Lower lobe of right lung (tissue), 2 donors: Measurements from ENCODE around the gene MFAP3L. TPM values are rescaled to one million over a fixed set of nuclear protein-coding genes. Genes with fewer than 3 reads are reported as not detected.

Source experiments
- ATAC-seq, 2 donors: fragments of 200-7000 bp; cut with Tn5 transposase; one replicate each; pipeline ENCODE4 v1.9.1; 2020 to 2022; ENCODE audit warnings: mild to moderate bottlenecking in 2 of 2, moderate library complexity in 2 of 2
- DNase-seq: peaks from one replicate; pipeline ENCODE4 v3.0.0-alpha.2; 2020
- H3K27ac ChIP-seq: fragments of 200-600 bp; one replicate; pipeline ENCODE4 v1.8.0; 2022
- H3K27me3 ChIP-seq: fragments of 200-600 bp; one replicate; pipeline ENCODE4 v1.8.0; 2022; ENCODE audit warnings: low read depth
- H3K36me3 ChIP-seq: fragments of 200-600 bp; one replicate; pipeline ENCODE4 v1.8.0; 2022; ENCODE audit warnings: mild to moderate bottlenecking
- H3K4me1 ChIP-seq: fragments of 200-600 bp; one replicate; pipeline ENCODE4 v1.8.0; 2022
- H3K4me3 ChIP-seq: fragments of 200-600 bp; one replicate; pipeline ENCODE4 v1.8.0; 2022; ENCODE audit warnings: mild to moderate bottlenecking
- H3K9me3 ChIP-seq: fragments of 200-600 bp; one replicate; pipeline ENCODE4 v1.8.0; 2022
- intact Hi-C: fragments of 100-400 bp; cut with DNase I; formaldehyde crosslinking; loops from one replicate; pipeline ENCODE4 v1.11.0; 2022
- total RNA-seq: library from RNA; stranded (reverse); fragmentation: NEBNext Ultra II Directional; extraction: Animal tissue kit (Norgen Biotek cat#: 25700); gene quantifications from one replicate; pipeline ENCODE4 v1.2.1, GENCODE V29; 2021
- TF ChIP-seq, protein P1 (sequence below): fragments of 200-600 bp; IDR thresholded peaks from one replicate; pipeline ENCODE4 v1.8.0; 2022; ENCODE audit warnings: antibody characterized with exemption, mild to moderate bottlenecking
- donor health status: DM: no; HTN: yes; CAD: no; lungs with severe emphysema.

MFAP3L gene
- total RNA-seq, 1 donor from 2014 or later: 7.2 TPM

- Histone ChIP-seq H3K36me3 (no peaks in the 10 kb centered on the region), H3K27me3 (peaks cover 5% of the 10 kb centered on the region), H3K27ac (no peak overlapping the region), H3K4me1 (no peaks in the 10 kb centered on the region), H3K9me3 (no peaks in the 10 kb centered on the region), H3K4me3 (no peak overlapping the region)
- TF ChIP-seq, protein P1, sequence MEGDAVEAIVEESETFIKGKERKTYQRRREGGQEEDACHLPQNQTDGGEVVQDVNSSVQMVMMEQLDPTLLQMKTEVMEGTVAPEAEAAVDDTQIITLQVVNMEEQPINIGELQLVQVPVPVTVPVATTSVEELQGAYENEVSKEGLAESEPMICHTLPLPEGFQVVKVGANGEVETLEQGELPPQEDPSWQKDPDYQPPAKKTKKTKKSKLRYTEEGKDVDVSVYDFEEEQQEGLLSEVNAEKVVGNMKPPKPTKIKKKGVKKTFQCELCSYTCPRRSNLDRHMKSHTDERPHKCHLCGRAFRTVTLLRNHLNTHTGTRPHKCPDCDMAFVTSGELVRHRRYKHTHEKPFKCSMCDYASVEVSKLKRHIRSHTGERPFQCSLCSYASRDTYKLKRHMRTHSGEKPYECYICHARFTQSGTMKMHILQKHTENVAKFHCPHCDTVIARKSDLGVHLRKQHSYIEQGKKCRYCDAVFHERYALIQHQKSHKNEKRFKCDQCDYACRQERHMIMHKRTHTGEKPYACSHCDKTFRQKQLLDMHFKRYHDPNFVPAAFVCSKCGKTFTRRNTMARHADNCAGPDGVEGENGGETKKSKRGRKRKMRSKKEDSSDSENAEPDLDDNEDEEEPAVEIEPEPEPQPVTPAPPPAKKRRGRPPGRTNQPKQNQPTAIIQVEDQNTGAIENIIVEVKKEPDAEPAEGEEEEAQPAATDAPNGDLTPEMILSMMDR: no peak
- intact Hi-C loops: no loop called here
- DNase-seq (no peak), ATAC-seq (no peak)
Observed at GRCh38 chr4:170022211-170022610, 4.0 kb downstream of the MFAP3L start.

GRCh38 chr4:170017252-170017651 lies 8.9 kb downstream of the MFAP3L start:
- no peaks in the 10 kb centered on the region for H3K4me1 ChIP-seq
- DNase-seq (no peak), ATAC-seq (no peak)
- H3K27me3 ChIP-seq: no peaks in the 10 kb centered on the region
- H3K36me3 ChIP-seq: no peaks in the 10 kb centered on the region
- no peak overlapping the region for H3K4me3 ChIP-seq
- no peak overlapping the region for H3K27ac ChIP-seq
- H3K9me3 ChIP-seq: no peaks in the 10 kb centered on the region
- intact Hi-C loops: no loop called here
- TF ChIP-seq, protein P1: no peak

GRCh38 chr4:170015285-170015684 lies 10.9 kb downstream of the MFAP3L start:
- Histone ChIP-seq H3K4me3 (no peak overlapping the region), H3K4me1 (no peaks in the 10 kb centered on the region), H3K36me3 (no peaks in the 10 kb centered on the region), H3K27ac (no peak overlapping the region), H3K27me3 (no peaks in the 10 kb centered on the region), H3K9me3 (no peaks in the 10 kb centered on the region)
- DNase-seq (no peak), ATAC-seq (no peak)
- TF ChIP-seq, protein P1: no peak
- intact Hi-C loops: no loop called here

- TF ChIP-seq, protein P1: no peak
- no peak for DNase-seq
- Histone ChIP-seq H3K4me1 (no peaks in the 10 kb centered on the region), H3K9me3 (no peaks in the 10 kb centered on the region), H3K36me3 (no peaks in the 10 kb centered on the region), H3K27me3 (no peaks in the 10 kb centered on the region), H3K27ac (no peak overlapping the region), H3K4me3 (no peak overlapping the region)
- intact Hi-C loops: no loop called here
- ATAC-seq: no peak
Observed at GRCh38 chr4:170014359-170015011, 11.7 kb downstream of the MFAP3L start.

GRCh38 chr4:170012629-170012958 lies 13.6 kb downstream of the MFAP3L start:
- Histone ChIP-seq H3K4me3 (no peak overlapping the region), H3K27ac (no peak overlapping the region), H3K9me3 (no peaks in the 10 kb centered on the region), H3K27me3 (no peaks in the 10 kb centered on the region), H3K36me3 (no peaks in the 10 kb centered on the region), H3K4me1 (no peaks in the 10 kb centered on the region)
- ATAC-seq (peak in 1 of 2 donors; percentile 19), DNase-seq (no peak)
- intact Hi-C loops: no loop called here
- TF ChIP-seq, protein P1: no peak
